Left ventricle myocardium inferior (tissue), 1 donor: ENCODE results near the gene UBTD2. TPM values are rescaled to one million over a fixed set of nuclear protein-coding genes. Genes with fewer than 3 reads are reported as not detected.

Experiments
- DNase-seq: peaks from one replicate; pipeline ENCODE4 v3.0.0-alpha.2; 2020
- H3K27ac ChIP-seq: fragments of 200-600 bp; replicated peaks from 2 replicates; pipeline ENCODE4 v1.8.0; 2021
- H3K27me3 ChIP-seq: fragments of 200-600 bp; 2 replicates; pipeline ENCODE4 v1.8.0; 2021; ENCODE audit warnings: low read depth
- H3K36me3 ChIP-seq: fragments of 200-600 bp; 2 replicates; pipeline ENCODE4 v1.8.0; 2021
- H3K4me1 ChIP-seq: fragments of 200-600 bp; 2 replicates; pipeline ENCODE4 v1.8.0; 2021
- H3K4me3 ChIP-seq: fragments of 200-600 bp; 2 replicates; pipeline ENCODE4 v1.8.0; 2021; ENCODE audit warnings: mild to moderate bottlenecking, moderate library complexity
- H3K9me3 ChIP-seq: fragments of 200-600 bp; replicated peaks from 2 replicates; pipeline ENCODE4 v1.8.0; 2021
- intact Hi-C: fragments of 100-400 bp; cut with micrococcal nuclease; formaldehyde crosslinking; loops from one replicate; pipeline ENCODE4 v1.11.0; 2022
- total RNA-seq: library from RNA; stranded (reverse); fragmentation: NEBNext Ultra II Directional; extraction: Animal tissue kit (Norgen Biotek cat#: 25700); gene quantifications from one replicate; pipeline ENCODE4 v1.2.1, GENCODE V29; 2021
- TF ChIP-seq, protein P1 (sequence below): fragments of 200-600 bp; IDR thresholded peaks from 2 replicates; pipeline ENCODE4 v1.8.0; 2021; ENCODE audit warnings: antibody characterized with exemption, mild to moderate bottlenecking, borderline replicate concordance
- donor health status: DM: no; HTN: yes; CAD: no; lungs with severe emphysema.

UBTD2 gene
- total RNA-seq, 1 donor from 2014 or later: 7.6 TPM

DNA sequence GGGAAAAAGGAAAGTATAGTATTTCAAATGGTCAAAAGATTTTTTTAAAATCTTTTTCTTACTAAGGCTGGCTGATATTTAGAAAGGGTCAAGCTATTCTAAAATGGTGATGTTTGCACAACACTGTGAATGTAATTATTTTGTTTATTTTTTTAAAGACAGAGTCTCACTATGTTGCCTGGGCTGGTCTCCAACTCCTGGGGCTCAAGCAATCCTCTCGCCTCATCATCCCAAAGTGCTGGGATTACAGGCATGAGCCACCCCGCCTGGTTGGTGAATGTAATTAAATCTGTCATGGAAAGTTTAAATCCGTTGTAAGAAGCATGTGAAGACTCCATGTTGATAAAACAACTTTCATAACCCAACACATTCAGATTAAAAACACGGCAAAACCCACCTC lies 2.6 kb downstream of the UBTD2 start:
- no peak for DNase-seq
- intact Hi-C loops: loop anchor here (10.0 kb wide), 1 partner anchor 176 kb away; no protein-coding TSS in a partner anchor
- TF ChIP-seq, protein P1, sequence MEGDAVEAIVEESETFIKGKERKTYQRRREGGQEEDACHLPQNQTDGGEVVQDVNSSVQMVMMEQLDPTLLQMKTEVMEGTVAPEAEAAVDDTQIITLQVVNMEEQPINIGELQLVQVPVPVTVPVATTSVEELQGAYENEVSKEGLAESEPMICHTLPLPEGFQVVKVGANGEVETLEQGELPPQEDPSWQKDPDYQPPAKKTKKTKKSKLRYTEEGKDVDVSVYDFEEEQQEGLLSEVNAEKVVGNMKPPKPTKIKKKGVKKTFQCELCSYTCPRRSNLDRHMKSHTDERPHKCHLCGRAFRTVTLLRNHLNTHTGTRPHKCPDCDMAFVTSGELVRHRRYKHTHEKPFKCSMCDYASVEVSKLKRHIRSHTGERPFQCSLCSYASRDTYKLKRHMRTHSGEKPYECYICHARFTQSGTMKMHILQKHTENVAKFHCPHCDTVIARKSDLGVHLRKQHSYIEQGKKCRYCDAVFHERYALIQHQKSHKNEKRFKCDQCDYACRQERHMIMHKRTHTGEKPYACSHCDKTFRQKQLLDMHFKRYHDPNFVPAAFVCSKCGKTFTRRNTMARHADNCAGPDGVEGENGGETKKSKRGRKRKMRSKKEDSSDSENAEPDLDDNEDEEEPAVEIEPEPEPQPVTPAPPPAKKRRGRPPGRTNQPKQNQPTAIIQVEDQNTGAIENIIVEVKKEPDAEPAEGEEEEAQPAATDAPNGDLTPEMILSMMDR: no peak
- H3K4me3 ChIP-seq: no peak overlapping the region
- no peaks in the 10 kb centered on the region for H3K9me3 ChIP-seq
- no peaks in the 10 kb centered on the region for H3K27me3 ChIP-seq
- peaks cover 50% of the 10 kb centered on the region for H3K4me1 ChIP-seq
- no peaks in the 10 kb centered on the region for H3K36me3 ChIP-seq
- no peak overlapping the region for H3K27ac ChIP-seq

DNA sequence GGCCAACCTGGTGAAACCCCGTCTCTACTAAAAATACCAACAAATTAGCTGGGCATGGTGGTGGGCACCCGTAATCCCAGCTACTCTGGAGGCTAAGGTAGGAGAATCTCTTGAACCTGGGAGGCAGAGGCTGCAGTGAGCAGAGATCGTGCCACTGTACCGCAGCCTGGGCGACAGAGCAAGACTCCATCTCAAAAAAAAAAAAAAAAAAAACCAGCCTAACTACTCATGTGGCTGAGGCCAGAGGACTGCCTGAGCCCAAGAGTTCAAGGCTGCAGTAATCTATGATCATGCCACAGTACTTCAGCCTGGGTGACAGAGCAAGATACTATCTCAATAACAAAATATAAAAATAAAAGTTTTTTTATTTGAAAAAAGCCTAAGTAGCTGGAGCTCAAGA lies 3.2 kb downstream of the UBTD2 start:
- intact Hi-C loops: loop anchor here (10.0 kb wide), 1 partner anchor 176 kb away; no protein-coding TSS in a partner anchor
- Histone ChIP-seq H3K36me3 (no peaks in the 10 kb centered on the region), H3K4me3 (no peak overlapping the region), H3K27me3 (no peaks in the 10 kb centered on the region), H3K27ac (no peak overlapping the region), H3K4me1 (peaks cover 46% of the 10 kb centered on the region), H3K9me3 (no peaks in the 10 kb centered on the region)
- TF ChIP-seq, protein P1: no peak
- no peak for DNase-seq

DNA sequence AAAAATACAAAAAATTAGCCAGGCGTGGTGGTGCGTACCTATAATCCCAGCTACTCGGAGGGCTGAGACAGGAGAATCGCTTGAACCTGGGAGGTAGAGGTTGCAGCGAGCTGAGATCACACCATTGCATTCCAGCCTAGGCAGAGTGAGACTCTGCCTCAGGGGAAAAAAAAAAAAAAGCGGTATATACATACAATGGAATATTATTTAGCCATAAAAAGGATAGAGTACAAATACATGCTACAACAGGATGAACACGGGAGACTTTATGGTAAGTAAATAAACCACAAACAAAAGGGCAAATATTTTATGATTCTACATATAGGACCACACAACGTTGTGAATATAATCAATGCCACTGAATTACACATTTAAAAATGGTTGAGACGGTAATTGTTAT lies 5.2 kb downstream of the UBTD2 start:
- Histone ChIP-seq H3K4me1 (peaks cover 37% of the 10 kb centered on the region), H3K27me3 (no peaks in the 10 kb centered on the region), H3K4me3 (no peak overlapping the region), H3K36me3 (no peaks in the 10 kb centered on the region), H3K9me3 (no peaks in the 10 kb centered on the region), H3K27ac (no peak overlapping the region)
- DNase-seq: no peak
- intact Hi-C loops: no loop called here
- TF ChIP-seq, protein P1: no peak

DNA sequence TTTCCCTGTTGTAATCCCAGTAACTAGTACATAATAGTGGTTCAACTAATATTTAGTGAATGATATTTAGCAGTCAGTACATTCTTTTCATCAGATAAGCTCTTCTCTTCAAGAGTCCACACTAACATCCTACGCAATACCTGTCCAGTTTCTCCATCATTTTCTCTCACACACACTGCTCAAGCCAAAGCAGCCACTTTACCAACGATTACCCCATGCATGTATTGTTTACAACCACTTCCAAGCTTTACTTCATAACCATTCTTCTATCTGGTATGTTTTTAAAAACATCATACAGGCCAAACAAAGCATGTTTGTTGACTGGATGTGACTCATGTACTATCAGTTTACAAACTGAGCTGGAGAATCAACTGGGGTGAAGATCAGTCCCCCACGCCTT lies 7.3 kb downstream of the UBTD2 start:
- intact Hi-C loops: no loop called here
- no peak overlapping the region for H3K4me3 ChIP-seq
- H3K36me3 ChIP-seq: no peaks in the 10 kb centered on the region
- H3K4me1 ChIP-seq: peaks cover 16% of the 10 kb centered on the region
- no peaks in the 10 kb centered on the region for H3K27me3 ChIP-seq
- no peak for DNase-seq
- TF ChIP-seq, protein P1: no peak
- no peak overlapping the region for H3K27ac ChIP-seq
- H3K9me3 ChIP-seq: no peaks in the 10 kb centered on the region

DNA sequence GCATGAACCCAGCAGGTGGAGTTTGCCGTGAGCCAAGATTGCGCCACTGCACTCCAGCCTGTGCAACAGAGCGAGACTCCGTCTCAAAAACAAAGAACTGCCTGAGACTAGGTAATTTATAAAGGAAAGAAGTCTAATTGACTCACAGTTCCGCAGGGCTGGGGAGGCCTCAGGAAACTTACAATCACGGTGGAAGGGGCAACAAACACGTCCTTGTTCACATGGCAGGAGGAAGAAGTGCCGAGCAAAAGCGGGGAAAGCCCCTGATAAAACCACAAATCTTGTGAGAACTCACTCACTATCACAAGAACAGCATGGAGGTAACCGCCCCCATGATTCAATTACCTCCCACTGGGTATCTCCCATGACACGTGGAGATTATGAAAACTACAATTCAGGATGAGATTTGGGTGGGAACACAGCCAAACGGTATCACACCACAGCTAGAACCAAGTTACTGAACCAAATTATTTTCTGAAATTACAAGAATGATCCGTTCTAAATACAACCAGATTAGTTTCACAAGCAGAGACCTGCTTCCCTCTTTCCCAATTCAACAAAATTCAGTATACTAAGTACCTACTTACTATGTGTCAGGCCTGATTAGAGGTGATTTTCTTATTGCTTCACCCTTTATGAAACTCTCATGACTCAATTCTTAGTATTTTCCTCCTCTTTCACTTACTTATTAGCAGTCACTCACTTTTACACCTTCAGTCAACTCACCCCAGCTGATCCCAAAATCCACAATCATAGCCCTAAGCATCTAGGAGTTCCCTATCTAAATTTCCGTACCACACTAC lies 8.4 kb downstream of the UBTD2 start:
- no peak for DNase-seq
- no peaks in the 10 kb centered on the region for H3K27me3 ChIP-seq
- peaks cover 6% of the 10 kb centered on the region for H3K4me1 ChIP-seq
- intact Hi-C loops: no loop called here
- TF ChIP-seq, protein P1: no peak
- H3K36me3 ChIP-seq: no peaks in the 10 kb centered on the region
- no peak overlapping the region for H3K4me3 ChIP-seq
- no peak overlapping the region for H3K27ac ChIP-seq
- H3K9me3 ChIP-seq: no peaks in the 10 kb centered on the region
